Psoas muscle (tissue), 8 donors: ENCODE data around the gene ERICH2. TPM values are rescaled to one million over a fixed set of nuclear protein-coding genes. Genes with fewer than 3 reads are reported as not detected.
"Not testable (repeated sequence)": the region's sequence is repeated elsewhere in the genome, so short reads cannot be mapped to it uniquely, and the experiment has no call there.

Experiments
- ATAC-seq, 4 donors: fragments of 200-7000 bp; cut with Tn5 transposase; one replicate each; pipeline ENCODE4 v1.9.1; 2020; ENCODE audit warnings: moderate library complexity in 3 of 4, mild to moderate bottlenecking in 2 of 4
- DNase-seq, 2 donors: peaks; one replicate each; pipeline ENCODE4 v3.0.0-alpha.2; 2020
- H3K27ac ChIP-seq: fragments of 200-600 bp; one replicate; pipeline ENCODE4 v1.8.0; 2022
- H3K27me3 ChIP-seq, 3 donors: fragments of 200-600 bp in 1 of 3; one replicate each; pipeline versions ENCODE4 v1.6.1 to v1.8.0; 2013 to 2022; ENCODE audit warnings: low read length in 2 of 3, mild to moderate bottlenecking in 2 of 3, moderate library complexity in 1 of 3; ENCODE audit not compliant: insufficient read depth in 3 of 3
- H3K36me3 ChIP-seq, 2 donors: fragments of 200-600 bp in 1 of 2; one replicate each; pipeline versions ENCODE4 v1.6.1 to v1.8.0; 2013 to 2022; ENCODE audit warnings: low read depth in 1 of 2, mild to moderate bottlenecking in 1 of 2, moderate library complexity in 1 of 2; ENCODE audit not compliant: insufficient read depth in 1 of 2
- H3K4me1 ChIP-seq: fragments of 200-600 bp; one replicate; pipeline ENCODE4 v1.8.0; 2022
- H3K4me3 ChIP-seq: fragments of 200-600 bp; one replicate; pipeline ENCODE4 v1.8.0; 2022; ENCODE audit warnings: mild to moderate bottlenecking
- H3K9me3 ChIP-seq: fragments of 200-600 bp; one replicate; pipeline ENCODE4 v1.8.0; 2022
- CTCF ChIP-seq: fragments of 200-600 bp; IDR thresholded peaks from one replicate; pipeline ENCODE4 v1.8.0; 2022; ENCODE audit warnings: antibody characterized with exemption
- WGBS, 3 donors: extraction: QIAGEN DNeasy Blood & Tissue Kit; methylation state at CpG; one replicate each; pipeline versions ENCODE4 v1.1.6 to v1.1.7; 2013; 5-methylcytosine and 5-hydroxymethylcytosine counted together
- intact Hi-C, 2 donors: fragments of 100-400 bp; cut with DNase I; formaldehyde crosslinking; loops; one replicate each; pipeline versions ENCODE4 v1.11.0 to v1.14.2; 2022
- polyA plus RNA-seq, 3 donors: library from polyadenylated mRNA; stranded (reverse); fragments of 200-250 nt; gene quantifications; one replicate each; pipeline ENCODE4 v1.2.3, GENCODE V29; 2013
- total RNA-seq, 4 donors: library from RNA; stranded (reverse); fragmentation: NEBNext Ultra II Directional in 2 of 4; extraction: Animal tissue kit (Norgen Biotek cat#: 25700) in 2 of 4; gene quantifications; one replicate each; pipeline versions ENCODE4 v1.2.1 to v1.2.4, GENCODE V29; 2021 to 2023
- donor health status: healthy with polysubstance abuse.
- donor health status: DM: no; HTN: no; CAD: no; lungs with moderate emphysema.
- donor health status: Bipolar disorder and iron deficiency.
- donor health status: healthy.
- donor health status: DM: yes; HTN: yes; CAD: no.
- donor health status: DM: no; HTN: no; CAD: no.
- donor health status: DM: no; HTN: no; CAD: no.
- donor health status: DM: yes; HTN: yes; CAD: no.

ERICH2 gene
- total and polyA plus RNA-seq, 7 donors: 0.17 to 0.64 (median 0.40) TPM; not detected in 2

- Histone ChIP-seq H3K27me3 (peaks cover 0 to 2% (median 0%) of the 10 kb centered on the region in 3 donors), H3K27ac (no peak overlapping the region), H3K4me3 (no peak overlapping the region), H3K36me3 (no peaks in the 10 kb centered on the region), H3K9me3 (peaks cover 7% of the 10 kb centered on the region), H3K4me1 (no peaks in the 10 kb centered on the region)
- DNase-seq: no peak
- 0 to 32% (median 0%) methylated on average over 1 of the region's 1 CpG for WGBS, 3 donors
- ATAC-seq: no peak
- TF ChIP-seq CTCF: no peak
- intact Hi-C loops: no loop called here
Measured at GRCh38 chr2:170733798-170734600, 36.2 kb upstream of the ERICH2 start.

DNA sequence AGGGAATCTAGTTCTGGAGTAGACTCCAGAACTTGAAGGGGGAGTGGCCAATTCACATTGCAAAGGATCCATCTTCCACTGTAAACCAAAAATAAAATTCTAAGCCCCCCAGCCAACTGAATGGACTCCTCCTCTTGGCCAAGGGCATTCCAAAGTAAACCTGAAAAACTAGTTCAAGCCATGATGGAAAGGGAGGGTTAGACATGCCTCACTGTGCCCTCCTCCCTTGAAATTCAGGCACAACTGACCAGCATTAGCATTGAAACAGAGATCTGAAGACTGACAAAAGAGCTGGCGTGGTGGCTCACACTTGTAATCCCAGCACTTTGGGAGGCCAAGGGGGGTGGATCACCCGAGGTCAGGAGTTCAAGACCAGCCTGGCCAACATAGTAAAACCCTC is 35.6 kb upstream of the ERICH2 start:
- H3K27ac ChIP-seq, H3K36me3 ChIP-seq, H3K4me3 ChIP-seq, DNase-seq, H3K4me1 ChIP-seq, intact Hi-C loops, H3K27me3 ChIP-seq, H3K9me3 ChIP-seq, ATAC-seq: not testable (repeated sequence)
- 75 to 80% (median 76%) methylated on average over 2 of the region's 2 CpGs for WGBS, 3 donors

DNA sequence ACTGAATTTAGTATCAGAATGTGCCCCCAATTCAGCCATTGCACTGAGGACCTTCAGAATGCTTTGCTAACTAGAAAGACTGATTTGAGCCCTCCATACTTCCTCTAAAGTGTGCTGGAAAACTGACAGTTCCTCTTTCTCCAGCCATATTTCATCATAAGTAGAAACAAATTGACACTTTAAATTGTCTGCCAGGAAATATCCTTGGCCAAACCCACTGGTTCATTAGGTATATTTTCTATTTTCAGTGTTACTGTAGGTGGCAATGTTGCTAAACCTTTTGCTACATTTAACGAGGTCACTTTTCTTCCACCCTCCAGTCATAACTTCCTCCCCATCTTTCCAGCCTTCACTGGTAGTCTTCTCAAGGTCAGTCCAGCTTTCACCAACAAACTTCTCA is 33.5 kb upstream of the ERICH2 start:
- H3K27me3 ChIP-seq: peaks cover 2 to 4% (median 4%) of the 10 kb centered on the region in 3 donors
- no peak for ATAC-seq
- DNase-seq: no peak
- peaks cover 7% of the 10 kb centered on the region for H3K9me3 ChIP-seq
- H3K36me3 ChIP-seq: no peaks in the 10 kb centered on the region
- TF ChIP-seq CTCF: no peak
- no peak overlapping the region for H3K4me3 ChIP-seq
- intact Hi-C loops: no loop called here
- H3K4me1 ChIP-seq: no peaks in the 10 kb centered on the region
- no peak overlapping the region for H3K27ac ChIP-seq
- WGBS, 3 donors: 57 to 66% (median 66%) methylated on average over 1 of the region's 1 CpG

DNA sequence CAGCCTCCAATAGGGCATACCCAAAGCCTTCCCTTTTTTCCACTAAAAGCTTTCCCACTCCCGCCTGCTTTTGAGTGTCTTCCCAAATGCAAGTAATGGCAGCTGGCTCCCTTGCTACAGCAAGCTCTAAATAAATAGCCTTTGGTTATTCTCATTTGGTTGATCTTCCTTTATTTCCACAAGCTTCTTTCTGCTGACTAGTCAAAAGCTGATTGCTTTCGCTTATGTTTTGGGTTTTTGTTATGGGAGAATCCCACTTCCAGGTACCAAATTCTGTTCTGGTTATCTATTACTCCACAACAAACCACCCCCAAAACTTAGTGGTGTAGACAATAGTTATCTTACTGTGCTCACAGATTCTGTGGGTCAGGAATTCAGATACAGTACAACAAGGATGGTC is 32.8 kb upstream of the ERICH2 start:
- Histone ChIP-seq H3K4me1 (no peaks in the 10 kb centered on the region), H3K27me3 (peaks cover 2 to 12% (median 6%) of the 10 kb centered on the region in 3 donors), H3K4me3 (no peak overlapping the region), H3K9me3 (peaks cover 7% of the 10 kb centered on the region), H3K36me3 (no peaks in the 10 kb centered on the region), H3K27ac (no peak overlapping the region)
- intact Hi-C loops: no loop called here
- DNase-seq (no peak), ATAC-seq (no peak)
- WGBS, 3 donors: 92 to 97% (median 93%) methylated on average over 2 of the region's 2 CpGs
- TF ChIP-seq CTCF: no peak

GRCh38 chr2:170737821-170738220 is 32.4 kb upstream of the ERICH2 start:
- H3K27ac ChIP-seq: no peak overlapping the region
- intact Hi-C loops: no loop called here
- H3K4me3 ChIP-seq: no peak overlapping the region
- 64 to 77% (median 67%) methylated on average over 4 of the region's 4 CpGs for WGBS, 3 donors
- no peaks in the 10 kb centered on the region for H3K4me1 ChIP-seq
- H3K9me3 ChIP-seq: peaks cover 7% of the 10 kb centered on the region
- H3K36me3 ChIP-seq: no peaks in the 10 kb centered on the region
- TF ChIP-seq CTCF: no peak
- H3K27me3 ChIP-seq: peaks cover 2 to 12% (median 6%) of the 10 kb centered on the region in 3 donors
- no peak for ATAC-seq
- no peak for DNase-seq
